Measurements from ENCODE around the gene C19orf73.

DNA sequence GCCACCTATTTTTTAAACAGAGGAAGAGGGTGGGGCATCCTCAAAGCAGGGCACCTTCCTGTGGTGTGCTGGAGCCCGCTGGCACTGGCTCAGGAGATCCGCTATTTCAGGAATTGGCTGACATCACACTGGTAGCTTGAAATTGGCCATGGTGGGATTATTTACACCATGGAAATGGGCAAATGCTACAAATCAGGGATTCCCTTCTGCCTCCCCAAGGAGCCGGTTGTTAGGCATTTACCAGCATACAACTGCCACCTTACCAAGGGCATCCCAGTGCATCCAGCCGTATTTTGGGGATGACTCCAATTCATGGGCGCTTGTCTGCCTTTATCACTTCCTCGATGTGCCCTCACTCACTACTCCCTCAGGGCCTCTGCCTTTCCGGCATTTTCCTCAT lies 22.0 kb upstream of the C19orf73 start:
- TF ChIP-seq CTCF (IDR thresholded peaks at IDR 0.05) (no peak), POLR2A (IDR thresholded peaks at IDR 0.05) (no peak)

Data from prostate gland (tissue), 2 donors.